GM21825 (cell line): ENCODE measurements around the gene MIPOL1.

Experiments
- ATAC-seq: cut with Tn5 transposase; IDR thresholded peaks from one replicate; pipeline ENCODE4 v1.9.1; 2021; ENCODE audit warnings: mild to moderate bottlenecking, moderate library complexity; ENCODE audit not compliant: unreplicated experiment

Gene MIPOL1

GRCh38 chr14:37594238-37594970 lies 396.7 kb downstream of the MIPOL1 start:
- no peak for ATAC-seq

GRCh38 chr14:37594971-37595808 lies 397.5 kb downstream of the MIPOL1 start, which contains the start of the genes FOXA1 and TTC6:
FOXA1 (minus strand) TSS chr14:37595249; CDS start chr14:37594972, 277 bp downstream.
TTC6 (plus strand) TSS chr14:37595629; CDS start chr14:37622065, 26,436 bp downstream.
- peak; percentile 12 for ATAC-seq

GRCh38 chr14:37595809-37596621 lies 398.3 kb downstream of the MIPOL1 start:
- ATAC-seq, result peak; percentile 49

GRCh38 chr14:37596790-37597472 lies 399.2 kb downstream of the MIPOL1 start:
- no peak for ATAC-seq

- ATAC-seq, result no peak
Observed at GRCh38 chr14:37597538-37597913, 399.8 kb downstream of the MIPOL1 start.

- no peak for ATAC-seq
Observed at GRCh38 chr14:37597914-37598746, 400.4 kb downstream of the MIPOL1 start.

GRCh38 chr14:37598747-37599506 lies 401.2 kb downstream of the MIPOL1 start:
- no peak for ATAC-seq

- ATAC-seq, result no peak
Observed at GRCh38 chr14:37599507-37600368, 402.0 kb downstream of the MIPOL1 start.

GRCh38 chr14:37600880-37601741 lies 403.4 kb downstream of the MIPOL1 start:
- no peak for ATAC-seq

- ATAC-seq, result no peak
Observed at GRCh38 chr14:37601865-37602264, 404.1 kb downstream of the MIPOL1 start.
